Measurements from ENCODE around the gene TIGD4.
"Not testable (repeated sequence)": the region's sequence is repeated elsewhere in the genome, so short reads cannot be mapped to it uniquely, and the experiment has no call there.

The TIGD4 gene

GRCh38 chr4:152785639-152786615, 6.4 kb upstream of the TIGD4 start:
- DNase-seq = no peak
- in situ Hi-C loops (cut with MboI; ENCODE audit: low pct_unique_long_range_greater_than_20kb, low sequenced_read_pairs) = no loop called here

- peak; percentile 35 for DNase-seq
- in situ Hi-C loops (cut with MboI; ENCODE audit: low pct_unique_long_range_greater_than_20kb, low sequenced_read_pairs) = no loop called here
Observed at GRCh38 chr4:152784490-152785350, 5.2 kb upstream of the TIGD4 start.

GRCh38 chr4:152780267-152780778, 793 bp upstream of the TIGD4 start:
- in situ Hi-C loops (cut with MboI; ENCODE audit: low pct_unique_long_range_greater_than_20kb, low sequenced_read_pairs) = no loop called here
- no peak for DNase-seq

GRCh38 chr4:152778656-152779512, 646 bp downstream of the TIGD4 start:
- in situ Hi-C loops (cut with MboI; ENCODE audit: low pct_unique_long_range_greater_than_20kb, low sequenced_read_pairs) = no loop called here
- peak; percentile 34 for DNase-seq

GRCh38 chr4:152777488-152777887, 2.0 kb downstream of the TIGD4 start:
- in situ Hi-C loops (cut with MboI; ENCODE audit: low pct_unique_long_range_greater_than_20kb, low sequenced_read_pairs) = no loop called here

GRCh38 chr4:152776352-152776751, 3.2 kb downstream of the TIGD4 start:
- DNase-seq = no peak
- in situ Hi-C loops (cut with MboI; ENCODE audit: low pct_unique_long_range_greater_than_20kb, low sequenced_read_pairs) = no loop called here

More at GRCh38 chr4:152777488-152777887, 2.0 kb downstream of the TIGD4 start:
- no peak for DNase-seq

GRCh38 chr4:152773953-152774352, 5.6 kb downstream of the TIGD4 start:
- no peak for DNase-seq
- in situ Hi-C loops (cut with MboI; ENCODE audit: low pct_unique_long_range_greater_than_20kb, low sequenced_read_pairs) = no loop called here

GRCh38 chr4:152773339-152773738, 6.2 kb downstream of the TIGD4 start:
- DNase-seq = no peak
- in situ Hi-C loops (cut with MboI; ENCODE audit: low pct_unique_long_range_greater_than_20kb, low sequenced_read_pairs) = no loop called here

- DNase-seq = peak; percentile 19
- in situ Hi-C loops (cut with MboI; ENCODE audit: low pct_unique_long_range_greater_than_20kb, low sequenced_read_pairs) = no loop called here
Observed at GRCh38 chr4:152771741-152772533, 7.6 kb downstream of the TIGD4 start.

- DNase-seq; in situ Hi-C loops (cut with MboI; ENCODE audit: low pct_unique_long_range_greater_than_20kb, low sequenced_read_pairs): not testable (repeated sequence)
Observed at GRCh38 chr4:152765069-152765737, 14.3 kb downstream of the TIGD4 start.

GRCh38 chr4:152763796-152764195, 15.7 kb downstream of the TIGD4 start:
- no peak for DNase-seq
- in situ Hi-C loops (cut with MboI; ENCODE audit: low pct_unique_long_range_greater_than_20kb, low sequenced_read_pairs) = no loop called here

GRCh38 chr4:152748619-152749018, 30.9 kb downstream of the TIGD4 start:
- in situ Hi-C loops (cut with MboI; ENCODE audit: low pct_unique_long_range_greater_than_20kb, low sequenced_read_pairs) = no loop called here
- DNase-seq = no peak

- no peak for DNase-seq
- in situ Hi-C loops (cut with MboI; ENCODE audit: low pct_unique_long_range_greater_than_20kb, low sequenced_read_pairs) = no loop called here
Observed at GRCh38 chr4:152747444-152747843, 32.1 kb downstream of the TIGD4 start.

GRCh38 chr4:152738827-152739226, 40.7 kb downstream of the TIGD4 start:
- in situ Hi-C loops (cut with MboI; ENCODE audit: low pct_unique_long_range_greater_than_20kb, low sequenced_read_pairs) = no loop called here
- DNase-seq = no peak

GRCh38 chr4:152735906-152736305, 43.6 kb downstream of the TIGD4 start:
- no peak for DNase-seq
- in situ Hi-C loops (cut with MboI; ENCODE audit: low pct_unique_long_range_greater_than_20kb, low sequenced_read_pairs) = no loop called here

GRCh38 chr4:152735396-152735859, 44.1 kb downstream of the TIGD4 start:
- in situ Hi-C loops (cut with MboI; ENCODE audit: low pct_unique_long_range_greater_than_20kb, low sequenced_read_pairs) = no loop called here

GRCh38 chr4:152734699-152735050, 44.9 kb downstream of the TIGD4 start:
- in situ Hi-C loops (cut with MboI; ENCODE audit: low pct_unique_long_range_greater_than_20kb, low sequenced_read_pairs) = no loop called here
- peak; percentile 17 for DNase-seq

More at GRCh38 chr4:152735396-152735859, 44.1 kb downstream of the TIGD4 start:
- peak; percentile 43 for DNase-seq

Data from KBM-7 (cell line).